ENCODE measurements around the gene CEP68. TPM values are rescaled to one million over a fixed set of nuclear protein-coding genes. Genes with fewer than 3 reads are reported as not detected.
A peak's percentile ranks its signal among the peaks of the same experiment; 100 is the strongest.

CEP68 gene
- total RNA-seq, 2 experiments from 2014 or later = 4.9 to 6.0 TPM

- ChIA-PET POLR2A (interaction anchor here (0.5 kb wide), 1 partner anchor 64 kb away, joined by 7 read pairs; no protein-coding TSS in a partner anchor), CTCF (interaction anchor here (1.1 kb wide), 1 partner anchor 96 kb away, joined by 3 read pairs; no protein-coding TSS in a partner anchor)
- H3K27me3 Mint-ChIP-seq = no peaks in the 10 kb centered on the region
- peaks cover 22% of the 10 kb centered on the region for H3K4me1 Mint-ChIP-seq
- no peak overlapping the region for H3K27ac Mint-ChIP-seq
- ATAC-seq (no peak), DNase-seq (no peak)
- H3K9me3 Mint-ChIP-seq (ENCODE audit: low read depth) = no peaks in the 10 kb centered on the region
- H3K36me3 Mint-ChIP-seq (ENCODE audit: low read depth) = peaks cover 14% of the 10 kb centered on the region
- intact Hi-C loops (cut with DNase I, micrococcal nuclease) = no loop called here
- no peak overlapping the region for H3K4me3 Mint-ChIP-seq
Observed at GRCh38 chr2:65072181-65072970, 16.2 kb downstream of the CEP68 start.

- H3K36me3 Mint-ChIP-seq (ENCODE audit: low read depth) = peaks cover 14% of the 10 kb centered on the region
Observed at GRCh38 chr2:65073879-65074565, 17.8 kb downstream of the CEP68 start.

GRCh38 chr2:65075176-65075575, 19.0 kb downstream of the CEP68 start:
- peaks cover 10% of the 10 kb centered on the region for H3K4me1 Mint-ChIP-seq
- no peaks in the 10 kb centered on the region for H3K9me3 Mint-ChIP-seq (ENCODE audit: low read depth)
- H3K27ac Mint-ChIP-seq = no peak overlapping the region
- DNase-seq (no peak), ATAC-seq (no peak)
- no peaks in the 10 kb centered on the region for H3K27me3 Mint-ChIP-seq
- intact Hi-C loops (cut with DNase I, micrococcal nuclease) = no loop called here
- POLR2A ChIA-PET = no interaction called here
- CTCF ChIA-PET = interaction anchor here (0.6 to 2.6 kb wide), 3 partner anchors 10 to 235 kb away, joined by 3 to 9 read pairs (median 3); no protein-coding TSS in a partner anchor
- peaks cover 15% of the 10 kb centered on the region for H3K36me3 Mint-ChIP-seq (ENCODE audit: low read depth)
- no peak overlapping the region for H3K4me3 Mint-ChIP-seq

More at GRCh38 chr2:65073879-65074565, 17.8 kb downstream of the CEP68 start:
- H3K9me3 Mint-ChIP-seq (ENCODE audit: low read depth) = no peaks in the 10 kb centered on the region
- H3K27me3 Mint-ChIP-seq = no peaks in the 10 kb centered on the region
- intact Hi-C loops (cut with DNase I, micrococcal nuclease) = no loop called here
- POLR2A ChIA-PET = interaction anchor here (0.7 kb wide), 1 partner anchor 72 kb away, joined by 3 read pairs; no protein-coding TSS in a partner anchor
- CTCF ChIA-PET = interaction anchor here (1.1 to 2.6 kb wide), 6 partner anchors 9 to 94 kb away, joined by 3 to 9 read pairs (median 4); no protein-coding TSS in a partner anchor
- peaks cover 10% of the 10 kb centered on the region for H3K4me1 Mint-ChIP-seq
- H3K27ac Mint-ChIP-seq = peak overlapping the region; percentile 3
- H3K4me3 Mint-ChIP-seq = no peak overlapping the region
- DNase-seq (no peak), ATAC-seq (no peak)

GRCh38 chr2:65075605-65076344, 19.6 kb downstream of the CEP68 start:
- Mint-ChIP-seq H3K4me3 (no peak overlapping the region), H3K27me3 (no peaks in the 10 kb centered on the region), H3K36me3 (ENCODE audit: low read depth) (peaks cover 18% of the 10 kb centered on the region), H3K4me1 (peaks cover 5% of the 10 kb centered on the region), H3K9me3 (ENCODE audit: low read depth) (no peaks in the 10 kb centered on the region), H3K27ac (no peak overlapping the region)
- no peak for ATAC-seq
- ChIA-PET POLR2A (interaction anchor here (1.0 kb wide), 1 partner anchor 8 kb away, joined by 3 read pairs; no protein-coding TSS in a partner anchor), CTCF (interaction anchor here (2.6 kb wide), 1 partner anchor 11 kb away, joined by 9 read pairs; no protein-coding TSS in a partner anchor)
- DNase-seq = no peak
- intact Hi-C loops (cut with DNase I, micrococcal nuclease) = no loop called here

- Mint-ChIP-seq H3K27me3 (no peaks in the 10 kb centered on the region), H3K27ac (no peak overlapping the region), H3K4me3 (no peak overlapping the region), H3K4me1 (peaks cover under 1% of the 10 kb centered on the region), H3K36me3 (ENCODE audit: low read depth) (peaks cover 21% of the 10 kb centered on the region), H3K9me3 (ENCODE audit: low read depth) (no peaks in the 10 kb centered on the region)
- POLR2A ChIA-PET = interaction anchor here (1.0 kb wide), 1 partner anchor 8 kb away, joined by 3 read pairs; no protein-coding TSS in a partner anchor
- DNase-seq (no peak), ATAC-seq (no peak)
- intact Hi-C loops (cut with DNase I, micrococcal nuclease) = no loop called here
- CTCF ChIA-PET = interaction anchor here (2.6 kb wide), 1 partner anchor 11 kb away, joined by 9 read pairs; no protein-coding TSS in a partner anchor
Observed at GRCh38 chr2:65076345-65076710, 20.1 kb downstream of the CEP68 start.

- H3K4me3 Mint-ChIP-seq = no peak overlapping the region
- ATAC-seq (no peak), DNase-seq (no peak)
- H3K36me3 Mint-ChIP-seq (ENCODE audit: low read depth) = peaks cover 20% of the 10 kb centered on the region
- no peaks in the 10 kb centered on the region for H3K9me3 Mint-ChIP-seq (ENCODE audit: low read depth)
- peaks cover 4% of the 10 kb centered on the region for H3K4me1 Mint-ChIP-seq
- peak overlapping the region; percentile 12 for H3K27ac Mint-ChIP-seq
- intact Hi-C loops (cut with DNase I, micrococcal nuclease) = no loop called here
- H3K27me3 Mint-ChIP-seq = no peaks in the 10 kb centered on the region
- CTCF ChIA-PET = interaction anchor here (1.0 to 2.0 kb wide), 3 partner anchors 10 to 109 kb away, joined by 4 to 6 read pairs (median 6); no protein-coding TSS in a partner anchor
- POLR2A ChIA-PET = no interaction called here
Observed at GRCh38 chr2:65077898-65078297, 21.7 kb downstream of the CEP68 start.

- H3K36me3 Mint-ChIP-seq (ENCODE audit: low read depth) = peaks cover 18% of the 10 kb centered on the region
- no peak for ATAC-seq
- no peak overlapping the region for H3K4me3 Mint-ChIP-seq
- H3K27me3 Mint-ChIP-seq = no peaks in the 10 kb centered on the region
- DNase-seq = no peak
- POLR2A ChIA-PET = interaction anchor here (0.7 kb wide), 1 partner anchor 24 kb away, joined by 3 read pairs; no protein-coding TSS in a partner anchor
- CTCF ChIA-PET = interaction anchor here (2.0 kb wide), 1 partner anchor 13 kb away, joined by 6 read pairs; no protein-coding TSS in a partner anchor
- H3K4me1 Mint-ChIP-seq = peaks cover 4% of the 10 kb centered on the region
- H3K9me3 Mint-ChIP-seq (ENCODE audit: low read depth) = no peaks in the 10 kb centered on the region
- intact Hi-C loops (cut with DNase I, micrococcal nuclease) = no loop called here
- no peak overlapping the region for H3K27ac Mint-ChIP-seq
Observed at GRCh38 chr2:65079017-65079416, 22.8 kb downstream of the CEP68 start.

- ATAC-seq (no peak), DNase-seq (no peak)
- Mint-ChIP-seq H3K27me3 (no peaks in the 10 kb centered on the region), H3K36me3 (ENCODE audit: low read depth) (peaks cover 23% of the 10 kb centered on the region), H3K27ac (peak overlapping the region; percentile 4), H3K9me3 (ENCODE audit: low read depth) (no peaks in the 10 kb centered on the region), H3K4me3 (no peak overlapping the region), H3K4me1 (peaks cover 7% of the 10 kb centered on the region)
- intact Hi-C loops (cut with DNase I, micrococcal nuclease) = loop anchor here in 1 of 2 experiments (5.0 kb wide), 1 partner anchor 491 kb away; no protein-coding TSS in a partner anchor
- CTCF ChIA-PET = interaction anchor here (0.6 to 1.5 kb wide), 3 partner anchors 16 to 144 kb away, joined by 3 read pairs; no protein-coding TSS in a partner anchor
- POLR2A ChIA-PET = no interaction called here
Observed at GRCh38 chr2:65081232-65081685, 25.0 kb downstream of the CEP68 start.

GRCh38 chr2:65085148-65085547, 28.9 kb downstream of the CEP68 start:
- Mint-ChIP-seq H3K9me3 (ENCODE audit: low read depth) (no peaks in the 10 kb centered on the region), H3K27ac (no peak overlapping the region), H3K4me3 (no peak overlapping the region), H3K36me3 (ENCODE audit: low read depth) (peaks cover 34% of the 10 kb centered on the region), H3K4me1 (peaks cover 10% of the 10 kb centered on the region), H3K27me3 (no peaks in the 10 kb centered on the region)
- CTCF ChIA-PET = interaction anchor here (0.9 to 1.7 kb wide), 4 partner anchors 11 to 85 kb away, joined by 3 to 13 read pairs (median 6); no protein-coding TSS in a partner anchor
- no peak for ATAC-seq
- intact Hi-C loops (cut with DNase I, micrococcal nuclease) = no loop called here
- POLR2A ChIA-PET = interaction anchor here (0.5 kb wide), 1 partner anchor 11 kb away, joined by 3 read pairs; no protein-coding TSS in a partner anchor
- DNase-seq = no peak

- H3K4me3 Mint-ChIP-seq = no peak overlapping the region
- POLR2A ChIA-PET = interaction anchor here (0.6 kb wide), 1 partner anchor 17 kb away, joined by 3 read pairs; no protein-coding TSS in a partner anchor
- H3K36me3 Mint-ChIP-seq (ENCODE audit: low read depth) = peaks cover 44% of the 10 kb centered on the region
- H3K27me3 Mint-ChIP-seq = no peaks in the 10 kb centered on the region
- H3K27ac Mint-ChIP-seq = peak overlapping the region; percentile 55
- H3K9me3 Mint-ChIP-seq (ENCODE audit: low read depth) = no peaks in the 10 kb centered on the region
- CTCF ChIA-PET = interaction anchor here (0.6 to 1.3 kb wide), 2 partner anchors 28 to 467 kb away, joined by 3 read pairs; no protein-coding TSS in a partner anchor
- ATAC-seq (no peak), DNase-seq (no peak)
- intact Hi-C loops (cut with DNase I, micrococcal nuclease) = no loop called here
- peaks cover 11% of the 10 kb centered on the region for H3K4me1 Mint-ChIP-seq
Observed at GRCh38 chr2:65092791-65093190, 36.6 kb downstream of the CEP68 start.
